Cardiac fibroblast (primary cell): ENCODE data around the gene CSPG4.

Source experiments
- DNase-seq, 2 donors: peaks; one replicate each; pipeline versions ENCODE4 v3.0.0 to v3.0.0-alpha.2; 2010; ENCODE audit warnings: low read depth in 2 of 2
- H3K4me3 ChIP-seq, 2 donors: replicated peaks in 1 of 2; 1 replicate in 1 of 2; 2 replicates in 1 of 2; pipeline ENCODE4 v1.5.1; 2011; ENCODE audit warnings: low read depth in 2 of 2, low read length in 2 of 2, mild to moderate bottlenecking in 2 of 2, moderate library complexity in 1 of 2
- TF ChIP-seq, protein P1 (sequence below): IDR thresholded peaks from one replicate; pipeline ENCODE4 v1.5.1; 2011; ENCODE audit warnings: low read depth, mild to moderate bottlenecking, low read length, inconsistent platforms

Gene CSPG4

DNA sequence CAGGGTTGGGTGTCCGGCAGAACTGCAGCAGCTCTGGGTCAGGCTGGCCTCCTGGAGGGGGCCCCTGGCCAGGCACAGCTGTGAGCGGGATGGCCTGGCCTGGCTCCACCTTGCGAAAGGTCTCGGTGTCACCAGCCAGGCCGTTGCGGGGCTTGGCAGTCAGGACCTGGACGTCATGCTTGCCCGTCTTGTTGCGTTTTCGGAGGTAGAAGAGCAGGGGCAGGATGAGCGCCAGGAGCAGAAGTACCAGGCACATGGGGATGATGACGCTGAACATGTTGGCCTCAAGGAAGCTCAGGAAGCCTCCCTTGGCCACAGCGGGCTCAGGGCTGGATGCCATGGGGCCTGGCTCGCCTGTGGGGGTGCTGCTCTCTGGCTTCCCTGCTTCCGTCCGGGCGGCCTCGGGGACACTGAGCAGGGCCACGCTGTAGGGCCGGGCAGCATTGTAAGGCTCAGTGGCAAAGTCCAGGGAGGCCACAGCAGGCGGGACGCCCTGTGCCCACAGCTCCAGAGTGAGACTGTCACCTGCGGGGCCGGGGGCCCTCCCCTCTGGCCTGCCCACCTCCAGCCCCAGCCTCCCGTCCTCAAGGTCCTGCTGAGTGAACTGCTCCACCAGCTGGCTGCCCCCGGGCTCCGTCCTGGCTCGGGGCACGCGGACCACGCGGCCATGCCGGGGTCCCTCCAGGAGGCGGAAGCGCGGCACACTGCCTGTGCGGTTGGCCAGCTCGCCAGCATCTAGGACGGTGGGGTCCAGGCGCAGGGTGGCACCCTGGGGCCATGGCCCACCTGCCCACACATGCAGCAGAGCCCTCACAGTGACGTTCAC lies 36.9 kb downstream of the CSPG4 start:
- no peak overlapping the region for H3K4me3 ChIP-seq
- no peak for DNase-seq
- TF ChIP-seq, protein P1, sequence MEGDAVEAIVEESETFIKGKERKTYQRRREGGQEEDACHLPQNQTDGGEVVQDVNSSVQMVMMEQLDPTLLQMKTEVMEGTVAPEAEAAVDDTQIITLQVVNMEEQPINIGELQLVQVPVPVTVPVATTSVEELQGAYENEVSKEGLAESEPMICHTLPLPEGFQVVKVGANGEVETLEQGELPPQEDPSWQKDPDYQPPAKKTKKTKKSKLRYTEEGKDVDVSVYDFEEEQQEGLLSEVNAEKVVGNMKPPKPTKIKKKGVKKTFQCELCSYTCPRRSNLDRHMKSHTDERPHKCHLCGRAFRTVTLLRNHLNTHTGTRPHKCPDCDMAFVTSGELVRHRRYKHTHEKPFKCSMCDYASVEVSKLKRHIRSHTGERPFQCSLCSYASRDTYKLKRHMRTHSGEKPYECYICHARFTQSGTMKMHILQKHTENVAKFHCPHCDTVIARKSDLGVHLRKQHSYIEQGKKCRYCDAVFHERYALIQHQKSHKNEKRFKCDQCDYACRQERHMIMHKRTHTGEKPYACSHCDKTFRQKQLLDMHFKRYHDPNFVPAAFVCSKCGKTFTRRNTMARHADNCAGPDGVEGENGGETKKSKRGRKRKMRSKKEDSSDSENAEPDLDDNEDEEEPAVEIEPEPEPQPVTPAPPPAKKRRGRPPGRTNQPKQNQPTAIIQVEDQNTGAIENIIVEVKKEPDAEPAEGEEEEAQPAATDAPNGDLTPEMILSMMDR, result no peak

DNA sequence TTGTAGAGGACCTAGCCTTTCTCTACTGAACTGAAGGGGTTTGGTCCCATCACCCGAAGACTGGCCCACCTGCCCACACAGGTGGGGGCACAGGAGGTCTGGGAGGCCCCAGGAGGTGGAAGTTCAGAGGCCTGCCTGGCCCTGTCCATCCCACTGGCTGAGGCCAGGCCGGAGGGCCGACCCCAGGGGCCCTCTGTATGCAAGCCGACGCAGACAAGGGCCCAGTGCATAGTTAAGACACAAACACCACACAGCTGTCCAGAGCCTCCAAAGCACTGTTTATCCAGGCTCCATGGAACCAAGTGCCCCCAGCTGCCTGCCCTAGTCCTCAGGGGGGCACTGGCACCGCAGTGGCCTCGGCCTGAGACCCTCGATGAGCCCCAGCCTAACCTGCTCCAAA lies 38.3 kb downstream of the CSPG4 start:
- TF ChIP-seq, protein P1, result no peak
- no peak overlapping the region for H3K4me3 ChIP-seq
- DNase-seq, result no peak

DNA sequence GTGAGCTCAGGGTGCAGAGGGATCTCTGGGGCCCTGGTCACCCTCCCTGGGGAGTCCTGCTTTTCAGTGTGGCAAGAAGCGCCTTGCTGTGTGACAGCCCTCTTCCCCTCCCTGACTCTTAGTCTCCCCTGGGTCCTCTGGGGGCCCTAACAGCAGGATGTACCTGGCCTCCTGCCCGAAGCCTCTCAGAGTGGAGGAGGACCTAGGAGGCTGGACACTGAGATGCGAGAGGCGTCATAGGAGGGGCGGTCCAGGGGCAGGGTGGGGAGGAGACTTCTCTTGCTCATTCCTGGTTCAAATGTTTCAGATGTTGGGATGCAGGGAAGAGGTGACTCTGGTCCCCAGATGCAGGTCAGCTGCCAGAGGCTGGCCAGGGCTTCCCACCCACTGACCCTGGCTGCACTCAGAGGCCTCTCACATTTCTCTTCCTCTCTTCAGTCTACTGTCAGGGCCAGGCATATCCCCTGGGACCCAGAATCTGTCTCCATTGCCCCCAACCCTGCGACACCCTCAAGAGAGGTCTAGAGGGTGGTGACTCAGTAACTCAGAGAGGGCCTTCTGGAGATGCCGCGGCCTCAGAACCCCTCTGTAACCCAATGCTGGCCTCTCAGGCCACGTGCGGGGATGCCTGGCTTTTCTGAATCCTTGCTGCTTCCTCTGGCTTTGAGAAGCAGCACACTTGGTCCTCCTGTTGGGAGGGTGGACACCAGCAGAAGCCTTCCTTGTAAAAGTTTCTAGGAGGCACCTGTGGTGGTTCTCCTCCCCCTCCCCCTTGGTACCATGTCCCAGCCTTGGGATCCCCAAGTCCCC lies 39.0 kb downstream of the CSPG4 start:
- DNase-seq, result peak; percentile 90 to 93
- TF ChIP-seq, protein P1, result no peak
- H3K4me3 ChIP-seq, result no peak overlapping the region

DNA sequence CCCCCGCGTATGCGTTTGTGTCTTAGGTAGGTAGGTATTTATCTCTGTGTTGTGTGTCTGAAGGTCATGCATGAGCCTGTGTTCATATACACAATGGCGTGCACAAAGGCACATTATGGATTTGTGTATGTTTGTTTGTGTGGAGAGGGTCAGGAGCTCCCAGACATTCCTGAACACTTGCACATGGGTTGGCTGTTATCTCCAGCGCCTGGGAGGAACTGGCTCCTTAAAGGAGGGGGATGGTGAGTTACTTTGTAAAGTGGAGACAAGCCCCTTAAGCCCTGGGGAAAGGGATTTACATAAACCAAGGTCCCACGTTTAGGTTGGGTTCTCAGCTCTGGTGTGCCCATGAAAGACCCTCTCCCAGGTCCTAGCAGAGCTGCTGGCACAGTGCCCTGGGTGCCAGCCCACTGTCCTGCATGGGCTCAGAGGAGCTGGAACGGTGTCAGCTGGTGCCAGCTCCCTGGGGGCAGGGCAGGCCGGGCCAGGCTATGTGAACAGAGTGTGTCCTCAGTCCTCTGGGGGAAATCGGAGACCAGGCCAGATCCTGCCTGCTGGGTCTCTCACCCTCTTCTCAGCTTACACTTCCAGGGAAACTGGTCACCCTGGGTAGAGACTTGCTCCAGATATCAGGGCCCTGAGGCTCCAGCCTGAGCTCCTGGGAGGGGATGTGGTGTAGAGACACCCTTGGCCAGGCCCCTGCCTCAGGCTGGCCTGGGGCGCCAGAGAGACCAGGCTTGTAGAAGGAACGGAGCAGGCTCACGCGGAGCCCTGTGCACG lies 39.8 kb downstream of the CSPG4 start:
- H3K4me3 ChIP-seq, result peak overlapping the region in 1 of 2 donors; percentile 5
- DNase-seq, result peak; percentile 67 to 89
- TF ChIP-seq, protein P1, result no peak

DNA sequence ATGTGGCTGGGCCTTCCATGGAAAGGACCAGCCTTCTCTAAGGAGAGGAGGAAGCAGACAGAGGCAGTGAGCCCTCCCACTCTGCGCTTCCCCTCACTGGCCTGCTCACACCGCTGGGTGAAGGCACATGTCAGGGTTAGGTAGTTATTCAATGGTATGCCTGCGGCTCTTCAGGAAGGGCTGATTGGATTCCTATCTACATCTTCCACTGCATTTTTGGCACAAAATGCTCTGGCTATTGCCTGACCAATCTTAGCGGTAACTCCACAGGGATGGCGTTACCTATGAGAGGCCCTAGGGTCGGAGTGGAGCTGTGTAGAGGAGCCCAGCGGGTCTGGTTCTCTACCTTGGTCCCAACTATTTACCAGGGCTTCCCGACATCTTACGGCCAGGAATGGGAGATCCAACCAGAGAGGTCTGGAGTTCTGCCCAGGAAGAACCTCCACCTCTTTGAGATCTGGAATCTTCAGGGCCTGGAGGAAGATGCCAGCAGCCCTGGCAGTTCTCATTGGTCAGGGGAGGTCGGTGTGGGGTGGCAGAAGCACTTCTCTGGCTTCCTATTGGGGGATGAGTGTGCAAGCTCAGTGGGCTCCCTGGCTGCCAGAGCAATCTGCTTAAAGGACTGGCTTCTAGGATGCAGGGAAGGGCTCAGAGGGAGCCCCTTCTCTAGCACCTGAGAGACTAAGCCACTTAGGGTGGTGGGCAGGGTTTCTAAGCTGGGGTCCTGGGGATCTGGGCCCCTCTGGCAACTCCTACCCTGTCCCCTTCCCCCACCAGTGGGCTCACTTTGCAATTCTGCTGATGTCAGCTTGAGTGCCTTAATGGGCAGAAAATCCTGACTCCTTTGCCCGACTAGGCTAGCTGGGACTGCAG lies 40.7 kb downstream of the CSPG4 start:
- TF ChIP-seq, protein P1, result no peak
- no peak overlapping the region for H3K4me3 ChIP-seq
- DNase-seq, result peak; percentile 7 to 35

DNA sequence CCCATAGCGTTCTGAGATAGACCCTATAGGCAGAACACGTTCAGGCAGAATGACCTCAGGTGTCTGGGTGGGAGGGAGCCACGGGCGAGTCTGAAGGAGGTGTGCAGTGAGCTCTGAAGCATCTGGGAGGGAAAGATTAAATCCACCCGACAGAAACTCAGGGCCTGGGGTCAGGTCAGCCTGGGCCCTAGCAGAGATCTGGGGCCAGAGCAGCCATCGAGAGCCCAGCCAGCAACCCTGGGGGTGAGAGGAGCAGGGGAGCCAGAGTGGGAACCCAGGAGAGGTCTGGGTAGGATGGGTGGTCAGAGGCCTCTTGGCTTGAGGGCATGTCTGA lies 42.8 kb downstream of the CSPG4 start:
- TF ChIP-seq, protein P1, result no peak
- DNase-seq, result no peak
- no peak overlapping the region for H3K4me3 ChIP-seq
